Measurements from ENCODE around the gene PTCD1.
"Not testable (repeated sequence)": the region's sequence is repeated elsewhere in the genome, so short reads cannot be mapped to it uniquely, and the experiment has no call there.

Gene PTCD1

DNA sequence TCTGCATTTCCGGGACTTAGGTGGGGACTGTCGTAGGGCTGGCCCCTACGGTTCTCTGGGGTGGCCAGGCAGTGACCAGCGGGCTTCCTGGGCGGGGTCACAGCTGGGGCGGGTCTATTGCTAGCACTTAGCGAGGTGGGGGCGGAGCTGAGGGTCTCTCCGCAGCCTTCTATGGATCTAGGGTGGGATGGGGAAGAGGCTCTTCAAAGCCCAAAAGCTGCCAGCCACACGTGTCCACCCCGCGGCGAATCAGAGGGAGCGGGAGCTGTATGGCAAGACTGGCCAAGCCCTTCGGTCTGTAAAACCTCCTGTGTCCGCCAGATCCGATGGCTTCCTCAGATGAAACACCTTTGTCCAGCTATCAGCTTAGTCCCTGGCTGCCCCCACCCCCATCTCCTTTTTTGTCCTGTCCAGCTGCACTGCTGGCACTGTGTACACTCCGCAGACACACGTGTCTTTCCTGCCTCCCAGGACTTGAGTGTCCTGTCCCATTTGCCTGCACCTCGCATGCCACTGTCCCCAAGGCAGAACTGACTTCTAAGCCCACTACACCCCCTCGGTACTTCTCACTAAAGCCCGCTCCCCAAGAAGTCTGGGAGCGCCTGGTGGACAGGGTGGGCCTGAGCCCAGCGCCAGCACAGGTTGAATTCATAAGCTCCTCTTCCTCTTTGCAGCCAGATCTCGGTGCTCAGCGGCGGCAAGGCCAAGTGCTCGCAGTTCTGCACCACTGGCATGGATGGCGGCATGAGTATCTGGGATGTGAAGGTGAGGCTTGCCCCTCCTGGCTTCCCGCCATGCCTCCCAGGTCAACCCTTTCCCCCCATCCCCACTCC is 45.0 kb downstream of the PTCD1 start:
- DNase-seq (ENCODE audit: low read depth), result no peak
- no peak overlapping the region for H3K4me3 ChIP-seq (ENCODE audit: control insufficient read depth, low read depth, low read length)
- TF ChIP-seq, protein P1, sequence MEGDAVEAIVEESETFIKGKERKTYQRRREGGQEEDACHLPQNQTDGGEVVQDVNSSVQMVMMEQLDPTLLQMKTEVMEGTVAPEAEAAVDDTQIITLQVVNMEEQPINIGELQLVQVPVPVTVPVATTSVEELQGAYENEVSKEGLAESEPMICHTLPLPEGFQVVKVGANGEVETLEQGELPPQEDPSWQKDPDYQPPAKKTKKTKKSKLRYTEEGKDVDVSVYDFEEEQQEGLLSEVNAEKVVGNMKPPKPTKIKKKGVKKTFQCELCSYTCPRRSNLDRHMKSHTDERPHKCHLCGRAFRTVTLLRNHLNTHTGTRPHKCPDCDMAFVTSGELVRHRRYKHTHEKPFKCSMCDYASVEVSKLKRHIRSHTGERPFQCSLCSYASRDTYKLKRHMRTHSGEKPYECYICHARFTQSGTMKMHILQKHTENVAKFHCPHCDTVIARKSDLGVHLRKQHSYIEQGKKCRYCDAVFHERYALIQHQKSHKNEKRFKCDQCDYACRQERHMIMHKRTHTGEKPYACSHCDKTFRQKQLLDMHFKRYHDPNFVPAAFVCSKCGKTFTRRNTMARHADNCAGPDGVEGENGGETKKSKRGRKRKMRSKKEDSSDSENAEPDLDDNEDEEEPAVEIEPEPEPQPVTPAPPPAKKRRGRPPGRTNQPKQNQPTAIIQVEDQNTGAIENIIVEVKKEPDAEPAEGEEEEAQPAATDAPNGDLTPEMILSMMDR (IDR thresholded peaks at IDR 0.05; ENCODE audit: control insufficient read depth, insufficient read depth, low read depth, low read length, missing control alignments), result no peak

DNA sequence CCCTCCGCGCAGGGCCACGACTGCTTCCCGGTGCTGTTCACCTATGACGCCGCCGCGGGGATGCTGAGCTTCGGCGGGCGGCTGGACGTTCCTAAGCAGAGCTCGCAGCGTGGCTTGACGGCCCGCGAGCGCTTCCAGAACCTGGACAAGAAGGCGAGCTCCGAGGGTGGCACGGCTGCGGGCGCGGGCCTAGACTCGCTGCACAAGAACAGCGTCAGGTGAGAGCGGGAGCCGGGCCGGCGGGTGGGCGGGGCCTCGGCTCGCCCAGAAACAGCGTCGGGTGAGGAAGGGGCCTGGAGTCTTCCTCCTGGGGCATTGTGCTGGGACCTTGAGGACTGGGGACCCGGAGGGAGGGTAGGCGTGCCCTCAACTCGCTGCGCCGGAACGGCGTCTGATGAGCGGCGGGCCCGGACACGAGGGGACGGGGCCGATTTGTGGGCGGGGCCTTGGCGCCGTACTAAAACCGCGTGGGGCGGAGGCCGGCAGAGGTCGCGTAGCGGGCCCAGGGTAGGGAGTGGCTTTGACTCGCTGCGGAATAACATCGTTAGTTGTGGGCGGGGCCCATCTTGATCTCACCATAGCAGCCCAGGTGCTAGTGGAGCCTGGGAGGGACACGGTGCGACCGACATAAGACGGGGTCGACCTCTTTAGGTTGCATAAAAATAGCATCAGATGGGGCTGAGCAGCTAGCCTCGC is 45.8 kb downstream of the PTCD1 start:
- TF ChIP-seq, protein P1 (IDR thresholded peaks at IDR 0.05; ENCODE audit: control insufficient read depth, insufficient read depth, low read depth, low read length, missing control alignments), result no peak
- DNase-seq (ENCODE audit: low read depth), result no peak
- H3K4me3 ChIP-seq (ENCODE audit: control insufficient read depth, low read depth, low read length), result no peak overlapping the region

DNA sequence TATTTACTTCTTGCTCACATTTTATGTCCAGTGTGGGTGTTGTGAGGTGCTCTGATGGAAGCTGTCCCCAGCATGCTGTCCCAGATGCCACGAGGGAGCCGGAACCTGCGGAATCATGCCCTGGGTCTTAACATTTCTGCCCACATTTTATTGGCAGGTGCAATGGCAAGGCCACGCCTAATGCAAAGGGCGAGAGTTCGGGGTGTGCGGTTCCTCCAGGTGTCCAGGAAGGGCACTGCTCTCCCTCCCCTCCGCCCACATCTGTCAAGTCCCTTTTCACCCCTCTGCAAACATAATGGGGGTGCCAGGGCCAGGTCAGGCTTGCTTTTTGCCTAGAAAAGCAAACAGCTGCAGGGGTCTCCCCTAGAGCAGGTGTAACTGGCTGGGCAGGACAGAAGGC is 46.6 kb downstream of the PTCD1 start:
- no peak overlapping the region for H3K4me3 ChIP-seq (ENCODE audit: control insufficient read depth, low read depth, low read length)
- TF ChIP-seq, protein P1 (IDR thresholded peaks at IDR 0.05; ENCODE audit: control insufficient read depth, insufficient read depth, low read depth, low read length, missing control alignments), result no peak
- no peak for DNase-seq (ENCODE audit: low read depth)

DNA sequence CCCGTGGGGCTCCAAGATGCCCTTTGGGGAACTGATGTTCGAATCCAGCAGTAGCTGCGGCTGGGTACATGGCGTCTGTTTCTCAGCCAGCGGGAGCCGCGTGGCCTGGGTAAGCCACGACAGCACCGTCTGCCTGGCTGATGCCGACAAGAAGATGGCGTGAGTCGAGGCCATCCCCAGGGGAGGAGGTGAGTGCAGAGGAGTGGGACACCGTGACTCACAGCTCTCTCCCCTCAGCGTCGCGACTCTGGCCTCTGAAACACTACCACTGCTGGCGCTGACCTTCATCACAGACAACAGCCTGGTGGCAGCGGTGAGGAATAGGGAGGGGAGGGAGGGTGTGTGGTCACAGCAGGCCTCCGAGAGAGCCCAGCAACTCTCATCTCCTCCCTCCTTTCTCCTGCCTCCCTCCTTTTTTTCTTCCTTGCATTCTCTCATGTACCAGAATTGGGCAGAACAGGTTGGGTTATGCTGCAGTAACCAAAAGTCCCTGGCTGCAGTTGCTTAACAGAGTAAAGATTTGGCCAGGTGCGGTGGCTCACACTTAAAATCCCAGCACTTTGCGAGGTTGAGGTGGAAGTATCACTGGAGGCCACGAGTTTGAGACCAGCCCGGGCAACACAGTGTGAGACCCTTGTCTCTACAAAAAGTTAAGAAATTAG is 47.5 kb downstream of the PTCD1 start:
- DNase-seq (ENCODE audit: low read depth), result no peak
- H3K4me3 ChIP-seq (ENCODE audit: control insufficient read depth, low read depth, low read length), result no peak overlapping the region
- TF ChIP-seq, protein P1 (IDR thresholded peaks at IDR 0.05; ENCODE audit: control insufficient read depth, insufficient read depth, low read depth, low read length, missing control alignments), result no peak

DNA sequence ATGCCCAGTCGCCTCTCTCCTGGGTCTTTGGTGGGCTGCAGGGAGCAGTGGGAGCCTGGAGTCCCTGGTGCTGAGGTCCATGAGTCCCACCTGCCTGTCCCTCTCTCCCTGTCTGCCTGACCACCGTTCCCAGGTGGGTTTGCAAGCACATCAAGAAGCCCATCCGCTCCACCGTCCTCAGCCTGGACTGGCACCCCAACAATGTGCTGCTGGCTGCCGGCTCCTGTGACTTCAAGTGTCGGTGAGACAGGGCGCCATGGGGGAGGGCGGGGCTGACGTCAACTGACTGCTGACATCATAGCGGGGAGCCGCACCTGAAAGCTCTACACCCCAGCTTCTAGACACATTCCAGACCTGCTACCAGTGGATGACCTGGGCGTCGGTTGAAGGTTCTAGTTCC is 48.8 kb downstream of the PTCD1 start:
- no peak overlapping the region for H3K4me3 ChIP-seq (ENCODE audit: control insufficient read depth, low read depth, low read length)
- DNase-seq (ENCODE audit: low read depth), result no peak
- TF ChIP-seq, protein P1 (IDR thresholded peaks at IDR 0.05; ENCODE audit: control insufficient read depth, insufficient read depth, low read depth, low read length, missing control alignments), result no peak

DNA sequence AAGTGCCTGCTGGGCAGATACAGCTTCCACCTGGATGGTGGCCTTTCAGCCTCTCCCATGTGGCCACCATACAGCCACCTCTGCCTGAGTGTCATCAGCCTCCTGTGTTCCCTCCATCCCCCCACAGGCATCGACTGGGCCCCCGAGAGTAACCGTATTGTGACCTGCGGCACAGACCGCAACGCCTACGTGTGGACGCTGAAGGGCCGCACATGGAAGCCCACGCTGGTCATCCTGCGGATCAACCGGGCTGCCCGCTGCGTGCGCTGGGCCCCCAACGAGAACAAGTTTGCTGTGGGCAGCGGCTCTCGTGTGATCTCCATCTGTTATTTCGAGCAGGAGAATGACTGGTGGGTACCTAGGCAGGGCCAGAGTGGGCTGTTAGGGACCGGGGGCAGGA is 50.7 kb downstream of the PTCD1 start:
- no peak for DNase-seq (ENCODE audit: low read depth)
- TF ChIP-seq, protein P1 (IDR thresholded peaks at IDR 0.05; ENCODE audit: control insufficient read depth, insufficient read depth, low read depth, low read length, missing control alignments), result no peak
- no peak overlapping the region for H3K4me3 ChIP-seq (ENCODE audit: control insufficient read depth, low read depth, low read length)

DNA sequence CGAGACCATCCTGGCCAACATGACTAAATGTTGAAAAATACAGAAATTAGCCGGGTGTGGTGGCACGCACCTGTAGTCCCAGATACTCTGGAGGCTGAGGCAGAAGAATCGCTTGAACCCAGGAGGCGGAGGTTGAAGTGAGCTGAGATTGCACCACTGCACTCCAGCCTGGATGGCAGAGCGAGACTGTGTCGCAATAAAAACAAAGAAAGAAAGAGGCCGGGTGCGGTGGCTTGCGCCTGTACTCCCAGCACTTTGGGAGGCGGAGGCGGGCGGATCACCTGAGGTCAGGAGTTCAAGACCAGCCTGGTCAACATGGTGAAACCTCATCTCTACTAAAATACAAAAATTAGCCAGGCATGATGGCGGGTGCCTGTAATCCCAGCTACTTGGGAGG is 51.4 kb downstream of the PTCD1 start:
- not testable (repeated sequence) for H3K4me3 ChIP-seq (ENCODE audit: control insufficient read depth, low read depth, low read length); DNase-seq (ENCODE audit: low read depth)

Measured in AG09309 (cell line).